Heart left ventricle (tissue), 16 donors: ENCODE results near the gene FBXO30. TPM values are rescaled to one million over a fixed set of nuclear protein-coding genes. Genes with fewer than 3 reads are reported as not detected.
A peak's percentile ranks its signal among the peaks of the same experiment; 100 is the strongest.

Source experiments
- ATAC-seq, 4 donors: fragments of 200-7000 bp; cut with Tn5 transposase; one replicate each; pipeline ENCODE4 v1.9.1; 2020 to 2022; ENCODE audit warnings: moderate library complexity in 4 of 4, mild to moderate bottlenecking in 3 of 4, moderate number of reproducible peaks in 1 of 4
- DNase-seq, 5 donors: peaks; one replicate each; pipeline ENCODE4 v3.0.0-alpha.2; 2020
- H3K27ac ChIP-seq, 12 donors: fragments of 200-600 bp; sonication (generic) in 4 of 12; one replicate each; pipeline versions ENCODE4 v1.5.0 to v1.8.0; 2016 to 2022; ENCODE audit warnings: mild to moderate bottlenecking in 2 of 12
- H3K27me3 ChIP-seq, 9 donors: fragments of 200-600 bp; sonication (generic) in 2 of 9; one replicate each; pipeline versions ENCODE4 v1.5.1 to v1.8.0; 2016 to 2022; ENCODE audit warnings: mild to moderate bottlenecking in 3 of 9
- H3K36me3 ChIP-seq, 9 donors: fragments of 200-600 bp; sonication (generic) in 2 of 9; one replicate each; pipeline versions ENCODE4 v1.5.0 to v1.8.0; 2018 to 2022; ENCODE audit warnings: mild to moderate bottlenecking in 2 of 9
- H3K4me1 ChIP-seq, 12 donors: fragments of 200-600 bp; sonication (generic) in 4 of 12; one replicate each; pipeline versions ENCODE4 v1.5.0 to v1.8.0; 2016 to 2022; ENCODE audit warnings: mild to moderate bottlenecking in 3 of 12
- H3K4me3 ChIP-seq, 12 donors: fragments of 200-600 bp; sonication (generic) in 4 of 12; one replicate each; pipeline versions ENCODE4 v1.5.0 to v1.8.0; 2017 to 2022; ENCODE audit warnings: mild to moderate bottlenecking in 9 of 12, moderate library complexity in 4 of 12
- H3K9me3 ChIP-seq, 12 donors: fragments of 200-600 bp; sonication (generic) in 4 of 12; one replicate each; pipeline versions ENCODE4 v1.5.0 to v1.8.0; 2016 to 2022; ENCODE audit warnings: mild to moderate bottlenecking in 1 of 12
- CTCF ChIP-seq, 12 donors: fragments of 200-600 bp; sonication (generic) in 4 of 12; IDR thresholded peaks; one replicate each; pipeline versions ENCODE4 v1.5.0 to v1.8.0; 2018 to 2022; ENCODE audit warnings: antibody characterized with exemption in 12 of 12, mild to moderate bottlenecking in 5 of 12
- POLR2A ChIP-seq, 2 donors: fragments of 450-650 bp; IDR thresholded peaks; one replicate each; pipeline ENCODE4 v1.6.1; 2017; ENCODE audit warnings: antibody characterized with exemption in 2 of 2, mild to moderate bottlenecking in 2 of 2, moderate library complexity in 2 of 2
- WGBS, 4 donors: extraction: QIAGEN DNeasy Blood & Tissue Kit in 2 of 4; methylation state at CpG; one replicate each; pipeline versions ENCODE4 v1.1.5 to v1.1.7; 2013 to 2018; 5-methylcytosine and 5-hydroxymethylcytosine counted together
- intact Hi-C, 10 donors: fragments of 100-400 bp; cut with DNase I; formaldehyde crosslinking; loops; one replicate each; pipeline versions ENCODE4 v1.11.1 to v1.14.2; 2022
- polyA plus RNA-seq, 2 donors: library from polyadenylated mRNA; stranded (reverse); fragments of 200-250 nt; gene quantifications; one replicate each; pipeline ENCODE4 v1.2.3, GENCODE V29; 2013
- total RNA-seq, 9 donors: library from RNA; depleted of rRNA in 2 of 9; stranded (reverse); fragments of >200 nt in 2 of 9; fragmentation: NEBNext Ultra II Directional in 3 of 9; extraction: Animal tissue kit (Norgen Biotek cat#: 25700) in 3 of 9; gene quantifications; one replicate each; pipeline versions ENCODE4 v1.1.0 to v1.2.4, GENCODE V29; 2016 to 2023
- donor health status: ischemic (EF 13 %, LVEDD 7.1; RV severe dilation, severe dysfunction).
- donor health status: healthy with polysubstance abuse.
- donor health status: DM: no; HTN: yes; CAD: no.
- donor health status: DM: no; HTN: no; CAD: no.
- donor health status: ischemic (EF 25% LVEDD 6.9; RV normal size, moderate dysfunction).
- donor health status: ischemic (EF 25% LVEDD 5.7; RV mildly dilated, moderate dysfunction).
- donor health status: healthy.
- donor health status: DM: yes; HTN: yes; CAD: no.
- donor health status: ischemic (EF 35%, LVEDD 5.7; RV mildly dilated, moderate dysfunction).
- donor health status: nonischemic (EF 11% LVEDD 7.7; RV severe dilation, severe dysfunction).
- donor health status: DM: yes; HTN: yes; CAD: no.
- donor health status: PGD.
- donor health status: ischemic (EF 29% LVEDD 5.4; RV normal size, mild dysfunction).
- donor health status: nonischemic (EF 23%, LVEDD 6.1; RV moderate dilation, normal function).

The FBXO30 gene
- total and polyA plus RNA-seq, 11 donors = 7.0 to 17.1 (median 13.7) TPM

GRCh38 chr6:145814035-145814500, 527 bp downstream of the FBXO30 start:
- H3K9me3 ChIP-seq = no peaks in the 10 kb centered on the region
- 0 to 1% (median 0%) methylated on average over 9 to 33 of the region's 33 CpGs for WGBS, 4 donors
- no peak for ATAC-seq
- intact Hi-C loops = loop anchor here (1.0 to 10.0 kb wide), 7 partner anchors 61 to 731 kb away; partner anchors contain the start of genes EPM2A (in 9 of the 10), SHPRH (in 2 of the 10) and RAB32 (in 1 of the 10)
- peak overlapping the region; percentile 50 to 82 (median 72) for H3K4me3 ChIP-seq
- no peaks in the 10 kb centered on the region for H3K27me3 ChIP-seq
- H3K27ac ChIP-seq = peak overlapping the region; percentile 87 to 97 (median 94)
- peaks cover 0 to 60% (median 47%) of the 10 kb centered on the region in 12 donors for H3K4me1 ChIP-seq
- no peaks in the 10 kb centered on the region for H3K36me3 ChIP-seq
- TF ChIP-seq CTCF (IDR thresholded peaks at IDR 0.05) = no peak
- no peak for TF ChIP-seq POLR2A (IDR thresholded peaks at IDR 0.05)
- peak in 4 of 5 donors; percentile 27 to 71 (median 52) for DNase-seq

DNA sequence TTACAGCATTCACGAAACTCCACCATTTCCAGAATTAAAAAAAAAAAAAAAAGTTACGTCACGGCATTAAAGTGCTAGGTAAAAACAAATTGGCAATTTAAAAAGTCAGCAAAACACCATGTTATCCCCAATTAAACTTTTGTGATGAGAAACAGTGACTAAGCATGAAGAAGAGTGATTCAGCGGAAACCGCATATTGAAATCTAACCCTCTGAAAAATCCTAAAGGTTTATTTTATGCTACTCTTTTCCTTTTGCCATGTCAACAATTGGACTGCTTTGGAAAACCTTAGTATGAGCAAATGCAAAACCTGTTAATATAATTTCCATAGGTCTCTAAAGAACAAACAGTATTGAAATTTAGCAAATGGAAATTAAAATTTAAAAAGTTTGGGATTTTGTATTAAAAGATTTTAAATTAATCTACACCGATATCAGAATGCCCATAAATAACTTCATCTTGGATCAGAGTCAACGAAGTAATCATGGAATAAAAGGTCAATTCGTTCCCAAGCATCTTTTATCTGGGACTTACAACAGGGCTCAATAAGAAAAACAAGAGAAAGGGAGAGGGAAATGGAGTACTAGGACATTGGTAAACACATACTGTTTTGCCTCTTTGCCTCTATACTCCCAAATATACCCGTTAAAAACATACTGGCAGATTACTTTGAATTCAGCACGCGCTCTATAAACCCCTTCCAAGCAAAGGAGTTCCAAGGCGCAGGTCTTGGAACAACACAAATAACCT, 1.1 kb downstream of the FBXO30 start:
- TF ChIP-seq CTCF (IDR thresholded peaks at IDR 0.05) = no peak
- no peak for TF ChIP-seq POLR2A (IDR thresholded peaks at IDR 0.05)
- Histone ChIP-seq H3K4me1 (peaks cover 0 to 63% (median 50%) of the 10 kb centered on the region in 12 donors), H3K9me3 (no peaks in the 10 kb centered on the region), H3K27me3 (no peaks in the 10 kb centered on the region), H3K4me3 (peak overlapping the region; percentile 50 to 82 (median 72)), H3K36me3 (no peaks in the 10 kb centered on the region), H3K27ac (peak overlapping the region; percentile 87 to 97 (median 94))
- intact Hi-C loops = loop anchor here (1.0 to 10.0 kb wide), 7 partner anchors 61 to 731 kb away; partner anchors contain the start of genes EPM2A (in 9 of the 10), SHPRH (in 2 of the 10) and RAB32 (in 1 of the 10)
- ATAC-seq (no peak), DNase-seq (no peak)
- 6 to 7% (median 7%) methylated on average over 12 of the region's 12 CpGs for whole genome bisulfite sequencing, 4 donors

GRCh38 chr6:145811741-145812140, 2.9 kb downstream of the FBXO30 start:
- peaks cover 0 to 69% (median 52%) of the 10 kb centered on the region in 12 donors for H3K4me1 ChIP-seq
- H3K27me3 ChIP-seq = no peaks in the 10 kb centered on the region
- intact Hi-C loops = loop anchor here in 7 of 10 donors (5.0 to 10.0 kb wide), 5 partner anchors 63 to 733 kb away; partner anchors contain the start of genes EPM2A (in 4 of the 7), SHPRH (in 2 of the 7) and RAB32 (in 1 of the 7)
- WGBS, 4 donors = 86 to 95% (median 90%) methylated on average over 1 of the region's 1 CpG
- no peak for ATAC-seq
- H3K36me3 ChIP-seq = no peaks in the 10 kb centered on the region
- H3K9me3 ChIP-seq = no peaks in the 10 kb centered on the region
- TF ChIP-seq POLR2A (IDR thresholded peaks at IDR 0.05) (no peak), CTCF (IDR thresholded peaks at IDR 0.05) (no peak)
- DNase-seq = no peak
- peak overlapping the region in 1 of 12 donors; percentile 70 for H3K4me3 ChIP-seq
- peak overlapping the region in 2 of 12 donors; percentile 10 to 95 for H3K27ac ChIP-seq

- no peak overlapping the region for H3K4me3 ChIP-seq
- TF ChIP-seq POLR2A (IDR thresholded peaks at IDR 0.05) (no peak), CTCF (IDR thresholded peaks at IDR 0.05) (no peak)
- ATAC-seq = no peak
- H3K4me1 ChIP-seq = peaks cover 0 to 55% (median 42%) of the 10 kb centered on the region in 12 donors
- no peaks in the 10 kb centered on the region for H3K9me3 ChIP-seq
- DNase-seq = no peak
- 54 to 65% (median 55%) methylated on average over 1 of the region's 1 CpG for WGBS, 4 donors
- peak overlapping the region in 2 of 12 donors; percentile 22 to 50 for H3K27ac ChIP-seq
- intact Hi-C loops = loop anchor here in 7 of 10 donors (5.0 to 10.0 kb wide), 5 partner anchors 65 to 735 kb away; partner anchors contain the start of genes EPM2A (in 4 of the 7), SHPRH (in 3 of the 7) and RAB32 (in 1 of the 7)
- H3K27me3 ChIP-seq = no peaks in the 10 kb centered on the region
- H3K36me3 ChIP-seq = peaks cover 0 to 15% (median 13%) of the 10 kb centered on the region in 9 donors
Observed at GRCh38 chr6:145809785-145810184, 4.8 kb downstream of the FBXO30 start.
